GM19397 (cell line): ENCODE data around the gene SPRR5.

Source experiments
- ATAC-seq: cut with Tn5 transposase; IDR thresholded peaks from one replicate; pipeline ENCODE4 v1.9.1; 2021; ENCODE audit warnings: mild to moderate bottlenecking, moderate library complexity; ENCODE audit not compliant: unreplicated experiment

SPRR5 gene

DNA sequence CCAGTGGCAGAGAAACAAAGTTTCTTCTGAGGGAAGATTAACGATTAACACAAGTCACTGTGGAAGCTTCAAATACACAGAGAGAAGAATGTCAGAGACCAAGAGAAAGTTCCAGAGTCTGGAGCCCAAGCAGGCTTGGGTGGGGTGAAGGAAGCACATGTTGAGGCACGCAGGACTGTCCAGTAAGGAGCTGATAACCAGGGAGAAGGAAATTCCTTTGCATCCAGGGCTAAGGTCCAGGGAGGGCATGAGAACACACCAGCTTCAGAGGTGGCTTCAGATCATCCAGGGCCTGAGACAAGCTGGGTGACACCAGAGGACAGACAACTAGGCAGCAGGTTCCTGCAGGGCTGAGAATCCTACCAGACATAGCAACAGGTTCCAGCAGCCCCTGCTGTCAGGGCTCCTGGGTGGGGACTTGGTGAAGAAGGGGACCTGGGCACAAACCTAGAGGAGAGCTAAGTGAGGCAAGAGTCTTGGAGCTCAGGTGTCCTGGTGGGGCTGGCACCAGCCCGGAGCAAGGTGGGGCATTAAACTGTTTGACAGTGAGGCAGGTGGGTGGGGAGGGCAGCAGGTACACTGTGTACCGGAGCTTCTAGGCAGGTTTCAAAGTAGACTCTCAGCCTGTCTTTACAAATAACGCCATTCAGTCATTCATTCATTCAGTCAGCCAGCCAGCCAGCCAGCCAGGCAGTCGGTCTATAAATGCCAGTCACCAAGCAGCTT, 34.3 kb downstream of the SPRR5 start:
- no peak for ATAC-seq

DNA sequence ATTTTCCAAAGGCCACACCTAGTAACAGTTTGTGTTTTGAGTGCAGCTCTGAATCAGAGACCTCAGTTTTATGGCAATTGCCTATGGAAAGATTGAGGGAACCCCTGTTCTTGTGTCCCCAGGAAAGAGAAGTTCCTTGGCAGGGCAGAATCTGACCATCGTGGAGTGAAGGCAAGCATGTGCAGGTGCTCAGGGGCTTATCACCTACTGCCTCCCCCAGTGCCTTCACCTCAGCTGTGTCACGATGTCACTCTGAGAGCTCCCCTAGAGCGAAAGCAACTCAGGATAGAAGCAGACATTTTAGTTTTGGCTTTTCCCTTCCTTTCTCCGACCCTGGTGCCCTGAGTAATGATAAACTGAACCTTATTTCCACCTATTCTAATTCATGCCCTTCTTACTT, 35.1 kb downstream of the SPRR5 start:
- no peak for ATAC-seq

DNA sequence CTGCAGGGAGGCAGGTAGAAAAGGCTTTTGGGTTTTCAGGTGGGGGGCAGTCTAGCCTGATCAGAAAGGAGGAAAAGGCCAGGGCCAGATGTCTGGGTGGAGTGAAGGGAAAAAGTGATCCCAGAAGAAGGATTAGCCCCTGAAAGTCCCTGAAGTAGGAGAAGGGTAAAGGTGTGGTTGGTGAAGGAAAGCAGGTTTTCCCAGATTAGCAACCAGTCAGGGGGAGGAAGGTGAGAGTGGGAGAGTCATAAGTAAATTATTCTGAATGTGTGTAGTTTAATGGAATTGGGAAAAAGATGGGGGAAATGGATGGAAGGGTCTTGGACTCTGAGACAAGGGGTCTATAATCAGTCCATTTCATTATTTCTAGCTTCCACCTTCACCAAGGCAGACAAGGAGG, 36.2 kb downstream of the SPRR5 start:
- ATAC-seq, result no peak

DNA sequence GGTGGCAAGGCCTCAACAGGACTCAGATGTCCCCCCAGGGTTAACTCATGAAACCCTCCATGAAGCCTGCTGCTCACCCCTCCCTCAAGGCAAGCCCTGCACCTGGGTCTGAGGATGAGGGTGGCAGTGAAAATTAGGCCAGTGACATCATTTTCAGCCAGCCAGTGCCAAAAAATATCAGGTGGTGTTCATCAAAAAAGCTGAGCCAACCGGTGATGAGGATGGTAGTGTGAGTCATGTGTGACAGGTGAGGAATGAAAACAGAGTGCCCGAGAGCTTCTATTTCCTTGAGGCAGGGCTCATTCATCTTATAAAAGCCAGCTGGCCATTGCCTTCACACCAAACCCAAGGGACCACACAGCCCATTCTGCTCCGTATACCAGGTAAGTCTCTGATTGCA, 36.7 kb downstream of the SPRR5 start, which contains the start of gene SPRR1A:
Gene SPRR1A, plus strand, starts transcription at position 339 of the 400 bp plus-strand sequence. CDS start 1,150 bp downstream, outside the sequence.
- ATAC-seq, result no peak

- ATAC-seq, result no peak
These were observed 39.6 kb downstream of the SPRR5 start for GRCh38 chr1:152986578-152986977.

DNA sequence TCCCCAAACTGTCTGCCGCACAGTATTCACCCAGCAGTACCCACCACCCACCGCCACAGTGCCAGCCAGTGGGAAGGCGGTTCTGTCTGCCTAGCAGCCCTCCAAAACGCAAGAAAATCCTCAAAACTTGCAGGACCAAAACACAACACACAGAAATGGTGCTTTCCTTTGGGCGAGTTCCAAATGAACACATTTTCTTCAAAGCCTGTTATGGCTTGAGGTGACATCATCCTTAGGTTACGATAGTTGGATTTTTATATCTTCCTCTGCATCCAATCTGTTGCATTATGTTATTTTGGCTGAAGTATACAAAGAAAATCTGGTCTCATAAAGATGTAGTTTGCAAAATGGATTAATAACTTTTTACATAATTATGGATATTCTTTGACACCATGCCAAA, 46.2 kb downstream of the SPRR5 start:
- no peak for ATAC-seq

DNA sequence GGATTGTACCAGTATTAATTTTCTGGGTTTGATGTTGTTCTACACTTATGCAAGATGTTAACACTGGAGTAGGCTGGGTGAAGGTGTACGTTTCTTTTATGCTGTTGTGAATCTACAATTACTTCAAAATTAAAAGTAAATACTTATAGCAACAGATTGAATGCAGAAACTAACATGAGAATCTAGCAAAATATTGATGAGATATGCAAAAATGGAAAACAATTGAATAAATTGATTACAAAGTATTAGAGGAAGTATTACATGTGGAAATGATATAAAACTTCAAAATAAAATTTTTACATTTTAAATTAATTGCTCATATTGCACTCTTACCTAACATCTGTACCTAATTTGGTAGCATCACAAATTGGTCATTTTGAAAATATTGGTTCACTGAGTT, 48.8 kb downstream of the SPRR5 start:
- ATAC-seq, result no peak

DNA sequence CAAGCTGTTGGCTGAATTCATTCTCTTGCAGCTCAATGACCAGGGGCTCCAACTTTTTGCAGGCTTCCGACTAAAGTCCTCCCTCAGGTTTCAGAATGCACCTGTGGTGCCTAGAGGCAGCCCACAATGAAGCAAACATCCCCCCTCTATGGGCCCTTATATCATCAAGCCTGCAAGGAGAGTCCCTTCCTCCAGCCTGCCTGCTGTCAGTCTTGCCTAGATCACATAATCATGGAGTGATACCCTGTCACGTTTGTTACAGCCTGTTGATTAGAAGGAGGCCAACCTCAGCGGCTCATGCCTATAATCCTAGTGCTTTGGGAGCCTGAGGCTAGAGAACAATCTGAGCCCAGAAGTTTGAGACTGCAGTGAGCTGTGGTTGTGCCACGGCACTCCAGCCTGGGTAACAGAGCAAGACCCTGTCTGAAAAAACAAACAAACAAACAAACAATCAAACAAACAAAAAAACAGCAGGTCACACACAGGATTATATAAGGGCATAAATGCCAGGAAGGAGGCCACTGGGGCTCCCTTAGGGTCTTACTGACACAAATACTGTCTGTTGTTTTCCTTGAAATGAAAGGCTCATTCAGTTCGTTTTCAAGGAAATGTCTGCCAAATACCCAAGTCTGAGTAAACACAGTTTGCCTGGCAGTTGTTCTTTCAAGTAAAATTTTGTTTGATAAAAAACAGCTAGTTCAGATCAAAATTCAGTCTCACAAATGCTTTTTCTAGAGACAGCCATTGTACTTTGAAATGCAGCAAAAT, 49.8 kb downstream of the SPRR5 start:
- ATAC-seq, result no peak

GRCh38 chr1:152997901-152998300, 50.9 kb downstream of the SPRR5 start:
- ATAC-seq, result no peak

- no peak for ATAC-seq
These were observed 51.5 kb downstream of the SPRR5 start for GRCh38 chr1:152998476-152998875.
